Measurements from ENCODE around the gene DTX3. TPM values are rescaled to one million over a fixed set of nuclear protein-coding genes. Genes with fewer than 3 reads are reported as not detected.
"Not testable (repeated sequence)": the region's sequence is repeated elsewhere in the genome, so short reads cannot be mapped to it uniquely, and the experiment has no call there.

The DTX3 gene
- total RNA-seq, 1 experiment from 2014 or later: 42.9 TPM

DNA sequence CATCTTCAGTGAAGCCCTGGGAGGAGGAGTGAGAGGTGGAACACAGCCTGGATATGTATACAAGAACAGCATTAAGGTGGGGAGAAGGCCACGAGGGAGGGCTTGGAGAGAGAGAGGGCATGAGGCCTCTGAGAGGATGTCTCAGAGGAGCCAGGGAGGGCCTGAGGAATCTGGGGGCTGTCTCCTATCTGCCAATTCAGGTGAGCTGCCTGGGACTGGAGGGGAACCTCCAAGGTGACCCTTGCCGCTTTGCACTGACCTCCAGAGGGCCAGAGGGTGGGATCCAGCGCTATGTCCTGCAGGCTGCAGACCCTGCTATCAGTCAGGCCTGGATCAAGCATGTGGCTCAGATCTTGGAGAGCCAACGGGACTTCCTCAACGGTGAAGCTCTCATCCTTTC lies 11.0 kb downstream of the DTX3 start:
- no peak overlapping the region for H3K4me3 ChIP-seq (ENCODE audit: insufficient read depth, low read depth, low read length)
- peaks cover 97% of the 10 kb centered on the region for H3K27me3 ChIP-seq (ENCODE audit: control insufficient read depth, insufficient read depth, low read length)
- no peaks in the 10 kb centered on the region for H3K36me3 ChIP-seq (replicated peaks; ENCODE audit: control insufficient read depth, insufficient read depth, low read length)
- DNase-seq: peak; percentile 19

DNA sequence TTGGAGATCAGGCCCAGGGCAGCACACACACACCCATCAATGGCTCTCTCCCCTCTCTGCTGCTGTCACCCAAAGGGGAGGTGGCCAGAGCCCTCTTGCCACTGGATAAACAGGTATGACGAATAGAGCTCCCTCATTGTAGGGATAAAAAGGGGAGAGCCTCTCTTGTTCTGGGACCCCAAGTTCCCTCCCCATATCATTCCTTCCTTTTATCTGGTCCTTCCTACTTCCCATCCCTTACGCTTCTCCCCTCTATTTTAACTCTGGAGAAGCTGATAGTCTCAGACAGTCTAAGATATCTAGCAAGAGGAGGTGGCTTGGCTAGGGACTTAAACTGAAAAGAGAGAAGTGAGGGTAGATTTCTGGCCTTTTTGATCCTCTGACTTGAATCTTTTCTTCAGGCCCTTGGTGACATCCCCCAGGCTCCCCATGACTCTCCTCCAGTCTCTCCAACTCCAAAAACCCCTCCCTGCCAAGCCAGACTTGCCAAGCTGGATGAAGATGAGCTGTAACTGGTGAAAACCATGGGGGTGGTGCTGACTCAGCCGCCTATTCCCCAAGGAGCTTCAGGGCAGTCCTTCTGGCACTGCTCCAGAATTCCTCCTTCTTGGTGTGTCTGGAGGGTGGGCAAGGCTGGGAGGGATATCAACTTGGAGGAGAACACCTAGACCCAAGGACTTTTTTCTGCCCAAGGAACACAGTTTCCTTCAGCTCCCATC lies 11.9 kb downstream of the DTX3 start:
- H3K4me3 ChIP-seq (ENCODE audit: insufficient read depth, low read depth, low read length): no peak overlapping the region
- H3K27me3 ChIP-seq (ENCODE audit: control insufficient read depth, insufficient read depth, low read length): peaks cover 97% of the 10 kb centered on the region
- no peaks in the 10 kb centered on the region for H3K36me3 ChIP-seq (replicated peaks; ENCODE audit: control insufficient read depth, insufficient read depth, low read length)
- no peak for DNase-seq

DNA sequence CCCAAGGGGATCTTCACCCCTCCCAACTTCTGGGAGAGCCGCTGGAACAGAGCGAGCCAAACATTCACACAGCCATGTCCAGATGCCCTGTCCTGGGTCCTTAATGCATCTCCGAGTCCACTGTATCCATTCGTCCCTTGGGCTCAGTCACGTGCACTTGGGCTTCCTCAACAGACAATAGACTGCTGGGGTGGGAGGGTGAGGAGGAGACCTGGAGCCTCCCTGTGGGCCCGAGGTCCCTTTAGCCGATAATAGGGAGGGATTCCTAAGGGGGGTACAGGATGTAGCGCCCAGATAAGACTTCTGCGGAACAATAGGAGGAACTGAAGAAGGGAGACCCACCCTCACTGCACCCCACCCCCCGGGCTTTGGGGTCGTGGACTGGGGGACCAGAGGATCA lies 13.3 kb downstream of the DTX3 start:
- peak; percentile 22 for DNase-seq
- H3K4me3 ChIP-seq (ENCODE audit: insufficient read depth, low read depth, low read length): no peak overlapping the region
- H3K27me3 ChIP-seq (ENCODE audit: control insufficient read depth, insufficient read depth, low read length): peaks cover 99% of the 10 kb centered on the region
- H3K36me3 ChIP-seq (replicated peaks; ENCODE audit: control insufficient read depth, insufficient read depth, low read length): no peaks in the 10 kb centered on the region

DNA sequence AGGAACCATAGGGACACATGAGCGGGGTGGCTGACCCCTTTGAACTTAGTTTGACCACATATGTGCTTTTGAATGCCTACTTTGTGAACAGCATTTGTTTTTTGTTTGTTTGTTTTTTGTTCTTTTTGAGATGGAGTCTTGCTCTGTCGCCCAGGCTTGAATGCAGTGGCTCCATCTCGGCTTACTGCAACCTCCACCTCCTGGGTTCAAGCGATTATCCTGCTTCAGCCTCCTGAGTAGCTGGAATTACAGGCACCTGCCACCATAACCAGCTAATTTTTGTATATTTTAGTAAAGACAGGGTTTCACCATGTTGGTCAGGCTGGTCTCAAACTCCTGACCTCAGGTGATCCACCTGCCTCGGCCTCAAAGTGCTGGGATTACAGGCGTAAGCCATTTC lies 13.8 kb downstream of the DTX3 start:
- peaks cover 99% of the 10 kb centered on the region for H3K27me3 ChIP-seq (ENCODE audit: control insufficient read depth, insufficient read depth, low read length)
- H3K4me3 ChIP-seq (ENCODE audit: insufficient read depth, low read depth, low read length); H3K36me3 ChIP-seq (replicated peaks; ENCODE audit: control insufficient read depth, insufficient read depth, low read length); DNase-seq: not testable (repeated sequence)

DNA sequence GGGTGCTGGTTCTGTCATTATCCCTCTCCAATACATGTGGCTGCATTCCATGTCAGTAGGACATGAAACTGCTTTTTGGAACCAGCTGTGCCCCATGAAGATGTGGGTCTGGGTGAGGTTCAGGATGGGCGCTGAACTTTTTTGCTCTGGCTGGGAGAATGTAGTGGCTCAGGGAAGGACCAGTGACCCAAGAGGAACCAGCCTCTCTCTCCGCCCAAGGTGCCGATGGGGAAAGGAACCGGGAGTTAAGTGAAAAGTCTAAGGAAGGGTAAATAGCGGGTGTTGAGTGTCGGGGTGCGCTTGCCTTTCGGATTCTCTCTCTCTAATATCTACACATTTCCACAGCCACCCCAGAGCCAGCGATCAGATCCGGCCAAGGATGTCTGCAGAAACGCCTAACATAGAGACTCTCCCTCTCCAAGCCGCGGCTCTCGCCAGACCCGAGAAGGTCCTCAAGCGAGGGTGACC lies 14.4 kb downstream of the DTX3 start:
- no peak overlapping the region for H3K4me3 ChIP-seq (ENCODE audit: insufficient read depth, low read depth, low read length)
- peaks cover 99% of the 10 kb centered on the region for H3K27me3 ChIP-seq (ENCODE audit: control insufficient read depth, insufficient read depth, low read length)
- no peaks in the 10 kb centered on the region for H3K36me3 ChIP-seq (replicated peaks; ENCODE audit: control insufficient read depth, insufficient read depth, low read length)
- DNase-seq: no peak

- Histone ChIP-seq H3K4me3 (ENCODE audit: insufficient read depth, low read depth, low read length) (peak overlapping the region; percentile 17; the same call in 1 of the 2 replicates), H3K36me3 (replicated peaks; ENCODE audit: control insufficient read depth, insufficient read depth, low read length) (no peaks in the 10 kb centered on the region), H3K27me3 (ENCODE audit: control insufficient read depth, insufficient read depth, low read length) (peaks cover 99% of the 10 kb centered on the region)
- DNase-seq: peak; percentile 88
Observed at GRCh38 chr12:57619434-57620244, 15.0 kb downstream of the DTX3 start.

DNA sequence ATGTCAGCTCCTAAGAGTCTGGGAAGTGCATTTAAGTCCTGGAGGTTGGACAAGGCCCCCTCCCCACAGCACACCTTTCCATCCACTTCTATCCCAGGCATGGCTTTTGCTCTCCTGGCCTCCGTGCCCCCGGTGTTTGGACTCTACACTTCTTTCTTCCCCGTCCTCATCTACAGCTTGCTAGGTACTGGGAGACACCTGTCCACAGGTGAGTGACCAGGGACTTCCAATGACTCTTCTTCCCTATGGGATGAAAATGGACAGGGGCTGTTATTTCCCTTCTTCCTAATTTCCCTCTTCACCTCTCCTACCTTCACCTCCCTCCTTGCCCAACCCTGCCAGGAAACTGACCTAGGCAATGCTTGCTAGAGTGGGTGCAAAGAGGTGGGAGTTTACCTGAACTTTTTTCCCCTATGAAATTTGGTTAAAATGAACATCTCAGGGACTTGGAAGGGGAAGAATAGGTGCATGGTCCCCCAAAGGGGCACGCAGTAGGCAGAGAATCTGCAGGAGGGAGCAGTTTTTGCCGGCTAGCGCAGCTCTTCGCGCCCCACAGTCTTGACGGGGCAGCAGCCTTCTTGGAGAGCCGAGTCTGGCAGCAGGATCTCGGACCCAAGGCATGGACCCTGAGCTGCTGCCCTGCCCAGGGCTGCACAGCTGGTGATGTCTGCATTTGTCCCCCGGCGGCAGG lies 15.8 kb downstream of the DTX3 start:
- no peaks in the 10 kb centered on the region for H3K36me3 ChIP-seq (replicated peaks; ENCODE audit: control insufficient read depth, insufficient read depth, low read length)
- DNase-seq: no peak
- H3K4me3 ChIP-seq (ENCODE audit: insufficient read depth, low read depth, low read length): no peak overlapping the region
- peaks cover 99% of the 10 kb centered on the region for H3K27me3 ChIP-seq (ENCODE audit: control insufficient read depth, insufficient read depth, low read length)

DNA sequence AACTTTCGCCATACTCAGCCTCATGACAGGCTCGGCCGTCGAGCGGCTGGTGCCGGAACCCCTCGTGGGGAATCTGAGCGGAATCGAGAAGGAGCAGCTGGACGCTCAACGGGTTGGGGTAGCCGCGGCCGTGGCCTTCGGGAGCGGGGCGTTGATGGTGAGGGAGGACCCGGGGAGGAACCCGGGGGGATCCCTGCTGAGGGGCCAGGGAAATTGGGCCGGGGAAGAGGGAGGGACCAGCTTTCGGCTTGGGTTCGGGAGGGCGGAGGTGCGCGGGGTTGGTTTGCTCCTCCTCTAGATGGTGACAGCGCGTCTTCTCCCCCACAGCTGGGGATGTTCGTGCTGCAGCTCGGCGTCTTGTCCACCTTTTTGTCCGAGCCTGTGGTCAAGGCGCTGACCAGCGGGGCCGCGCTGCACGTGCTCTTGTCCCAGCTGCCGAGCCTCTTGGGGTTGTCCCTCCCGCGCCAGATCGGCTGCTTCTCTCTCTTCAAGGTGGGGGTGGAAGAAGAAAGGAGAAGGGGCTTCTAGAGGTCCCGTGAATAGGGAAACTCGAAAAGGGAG lies 16.4 kb downstream of the DTX3 start:
- no peak overlapping the region; the same call in 1 of the 2 replicates for H3K4me3 ChIP-seq (ENCODE audit: insufficient read depth, low read depth, low read length)
- peak; percentile 89 for DNase-seq
- no peaks in the 10 kb centered on the region for H3K36me3 ChIP-seq (replicated peaks; ENCODE audit: control insufficient read depth, insufficient read depth, low read length)
- peaks cover 99% of the 10 kb centered on the region for H3K27me3 ChIP-seq (ENCODE audit: control insufficient read depth, insufficient read depth, low read length)

DNA sequence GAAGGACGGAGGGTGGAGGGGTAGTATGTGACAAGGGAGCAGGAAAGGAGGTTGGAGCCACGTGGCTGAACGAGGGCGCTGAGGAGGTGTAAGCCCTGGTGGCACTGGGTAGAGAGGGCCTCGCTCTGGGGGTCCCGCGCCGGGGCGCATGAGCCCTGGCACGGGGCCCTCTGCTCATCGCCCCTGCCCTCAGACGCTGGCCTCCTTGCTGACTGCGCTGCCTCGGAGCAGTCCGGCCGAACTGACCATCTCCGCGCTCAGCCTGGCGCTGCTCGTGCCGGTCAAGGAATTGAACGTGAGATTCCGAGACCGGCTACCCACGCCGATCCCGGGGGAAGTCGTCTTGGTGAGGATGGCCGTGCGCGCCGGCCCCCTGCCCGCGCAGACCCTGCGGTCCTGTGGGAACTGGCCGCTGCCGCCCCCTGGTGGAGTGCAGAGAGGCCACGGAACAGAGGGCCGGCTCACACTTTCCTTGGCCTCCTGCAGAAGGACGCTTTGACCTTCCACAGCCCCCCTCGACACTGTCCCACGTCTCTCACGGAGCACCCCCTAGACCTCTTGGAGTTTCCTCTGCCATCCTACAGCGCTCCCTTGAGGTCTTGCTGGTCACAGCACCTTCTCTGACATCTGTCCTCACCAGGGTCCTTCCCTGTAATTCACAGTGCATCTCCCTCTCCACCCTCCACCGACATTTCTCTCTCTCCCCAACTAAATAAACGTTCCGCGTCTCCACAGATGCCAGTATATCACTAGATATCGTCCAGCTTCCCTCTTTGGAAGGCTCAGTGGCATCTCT lies 17.1 kb downstream of the DTX3 start:
- Histone ChIP-seq H3K4me3 (ENCODE audit: insufficient read depth, low read depth, low read length) (peak overlapping the region; percentile 16; the same call in 1 of the 2 replicates), H3K27me3 (ENCODE audit: control insufficient read depth, insufficient read depth, low read length) (peaks cover 99% of the 10 kb centered on the region), H3K36me3 (replicated peaks; ENCODE audit: control insufficient read depth, insufficient read depth, low read length) (no peaks in the 10 kb centered on the region)
- peak; percentile 96 for DNase-seq

DNA sequence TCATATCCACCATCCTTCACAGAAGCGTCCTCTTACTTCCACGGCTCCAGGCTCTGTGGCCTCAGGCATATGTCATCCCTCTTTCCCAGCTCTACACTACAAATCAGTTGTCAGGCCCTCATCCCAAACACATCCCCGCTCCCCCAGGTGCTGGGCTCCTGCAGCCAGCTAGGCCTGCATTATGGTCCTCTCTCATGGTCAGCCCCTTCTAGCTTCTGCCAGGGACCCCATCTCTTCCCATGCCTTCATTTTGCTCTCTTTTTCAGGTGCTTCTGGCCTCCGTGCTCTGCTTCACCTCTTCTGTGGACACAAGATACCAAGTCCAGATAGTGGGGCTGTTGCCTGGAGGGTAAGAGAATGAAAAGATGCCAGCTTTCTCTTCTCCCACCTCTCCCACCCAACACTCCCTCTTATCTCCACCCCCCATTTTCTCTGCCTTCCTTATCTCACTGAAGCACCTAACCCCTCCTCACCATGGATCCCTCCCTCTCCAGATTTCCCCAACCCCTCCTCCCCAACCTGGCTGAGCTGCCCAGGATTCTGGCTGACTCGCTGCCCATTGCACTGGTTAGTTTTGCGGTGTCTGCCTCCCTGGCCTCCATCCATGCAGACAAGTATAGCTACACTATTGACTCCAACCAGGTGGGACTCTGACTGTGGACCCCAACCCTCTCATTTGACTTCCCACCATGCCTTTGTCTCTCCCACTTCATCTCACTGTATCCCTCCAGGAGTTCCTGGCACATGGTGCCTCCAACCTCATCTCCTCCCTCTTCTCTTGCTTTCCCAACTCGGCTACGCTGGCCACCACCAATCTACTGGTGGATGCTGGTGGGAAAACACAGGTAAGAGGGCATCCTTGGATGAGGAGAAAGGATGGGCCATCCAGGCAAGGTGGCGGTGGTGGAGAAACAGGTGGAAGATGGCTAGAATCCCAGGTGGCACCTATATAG lies 17.9 kb downstream of the DTX3 start:
- no peaks in the 10 kb centered on the region for H3K36me3 ChIP-seq (replicated peaks; ENCODE audit: control insufficient read depth, insufficient read depth, low read length)
- no peak overlapping the region for H3K4me3 ChIP-seq (ENCODE audit: insufficient read depth, low read depth, low read length)
- peak; percentile 13 for DNase-seq
- H3K27me3 ChIP-seq (ENCODE audit: control insufficient read depth, insufficient read depth, low read length): peaks cover 100% of the 10 kb centered on the region

DNA sequence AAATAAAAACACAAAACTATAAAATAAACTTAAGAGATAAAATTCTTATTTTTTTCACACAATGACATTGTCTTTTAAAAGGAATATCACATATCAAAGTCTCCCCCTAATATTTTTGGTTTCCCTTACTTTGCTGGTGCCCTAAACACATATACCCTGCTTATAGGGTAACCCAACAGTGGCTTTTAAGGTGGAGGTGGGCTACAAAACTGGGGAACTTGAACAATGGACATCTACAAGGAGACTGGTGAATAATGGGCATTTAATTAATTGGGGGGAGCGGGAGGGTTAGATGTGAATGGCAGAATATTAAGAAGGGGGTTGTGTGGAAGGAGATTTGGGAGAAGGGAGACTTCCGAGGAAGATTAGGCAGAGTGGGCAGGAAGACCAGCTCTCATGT lies 18.8 kb downstream of the DTX3 start:
- no peak for DNase-seq
- no peaks in the 10 kb centered on the region for H3K36me3 ChIP-seq (replicated peaks; ENCODE audit: control insufficient read depth, insufficient read depth, low read length)
- H3K4me3 ChIP-seq (ENCODE audit: insufficient read depth, low read depth, low read length): no peak overlapping the region
- H3K27me3 ChIP-seq (ENCODE audit: control insufficient read depth, insufficient read depth, low read length): peaks cover 100% of the 10 kb centered on the region

- peak; percentile 19 for DNase-seq
- Histone ChIP-seq H3K27me3 (ENCODE audit: control insufficient read depth, insufficient read depth, low read length) (peaks cover 100% of the 10 kb centered on the region), H3K4me3 (ENCODE audit: insufficient read depth, low read depth, low read length) (no peak overlapping the region), H3K36me3 (replicated peaks; ENCODE audit: control insufficient read depth, insufficient read depth, low read length) (no peaks in the 10 kb centered on the region)
Observed at GRCh38 chr12:57623811-57624390, 19.3 kb downstream of the DTX3 start.
